NCI-H2171 treated with DMSO at 0.1 percent for 48 hours (cell line): Measurements from ENCODE around the gene FADS2.

Experiments
- DNase-seq: peaks from one replicate; lab custom pipeline; 2025; lab: John Stamatoyannopoulos, UW

Gene FADS2

GRCh38 chr11:61795876-61796526 lies 32.1 kb upstream of the FADS2 start:
- DNase-seq = no peak

DNA sequence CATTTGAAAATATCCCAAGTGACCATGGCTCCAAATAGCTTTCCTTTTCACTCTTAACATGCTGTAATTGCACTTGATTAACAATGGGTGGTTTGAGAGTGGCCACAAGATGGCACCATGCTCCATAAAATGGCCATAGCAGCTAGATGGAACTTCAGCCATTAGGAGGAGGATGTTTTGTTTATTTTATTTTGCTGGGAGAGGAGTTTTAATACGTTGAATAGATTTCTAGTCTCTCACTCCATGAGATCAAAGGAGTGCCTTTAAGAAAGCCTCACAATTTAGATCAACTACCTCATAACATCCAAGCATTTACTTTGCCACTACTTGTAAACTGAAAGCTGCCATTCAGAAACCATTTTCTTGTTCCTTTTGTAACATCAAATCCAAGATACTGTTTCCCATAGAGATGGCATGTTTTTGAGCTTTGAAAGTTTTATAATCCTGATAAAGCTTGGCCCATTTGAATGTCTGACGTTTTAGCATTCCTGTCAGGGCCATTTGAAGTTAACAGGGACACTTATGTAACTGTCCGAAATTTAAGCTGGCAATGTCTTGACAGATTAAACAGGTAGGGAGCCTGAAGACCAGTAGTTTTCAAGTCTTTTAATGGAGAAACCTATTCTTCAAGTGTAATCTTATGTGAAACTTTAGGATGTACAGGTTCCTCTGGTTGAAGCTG lies 30.7 kb upstream of the FADS2 start:
- peak; percentile 68 for DNase-seq

- DNase-seq = no peak
Observed at GRCh38 chr11:61799665-61800284, 28.3 kb upstream of the FADS2 start.

GRCh38 chr11:61800331-61801281 lies 27.5 kb upstream of the FADS2 start:
- DNase-seq = no peak

GRCh38 chr11:61802605-61803004 lies 25.5 kb upstream of the FADS2 start:
- no peak for DNase-seq

GRCh38 chr11:61803889-61804647 lies 24.0 kb upstream of the FADS2 start:
- DNase-seq = no peak

DNA sequence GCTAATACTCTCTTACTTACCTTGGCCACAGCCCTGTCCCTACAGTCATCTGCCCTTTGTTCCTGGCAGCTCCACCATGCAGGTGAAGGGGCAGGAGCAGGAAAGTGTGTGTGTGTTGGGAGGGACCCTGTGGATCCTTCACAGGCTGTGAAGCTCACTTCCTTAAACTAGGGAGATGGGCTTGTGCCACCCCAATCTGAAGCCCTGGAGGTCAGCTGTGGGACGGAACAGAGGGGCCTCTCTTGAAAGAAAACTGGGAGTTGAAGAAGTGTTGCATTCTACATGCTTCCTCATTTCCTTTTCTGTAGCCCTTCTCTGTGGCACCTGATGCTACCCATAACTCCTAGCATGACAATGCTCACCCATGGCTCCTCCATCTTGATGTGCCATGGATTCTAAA lies 23.0 kb upstream of the FADS2 start:
- DNase-seq = no peak

DNA sequence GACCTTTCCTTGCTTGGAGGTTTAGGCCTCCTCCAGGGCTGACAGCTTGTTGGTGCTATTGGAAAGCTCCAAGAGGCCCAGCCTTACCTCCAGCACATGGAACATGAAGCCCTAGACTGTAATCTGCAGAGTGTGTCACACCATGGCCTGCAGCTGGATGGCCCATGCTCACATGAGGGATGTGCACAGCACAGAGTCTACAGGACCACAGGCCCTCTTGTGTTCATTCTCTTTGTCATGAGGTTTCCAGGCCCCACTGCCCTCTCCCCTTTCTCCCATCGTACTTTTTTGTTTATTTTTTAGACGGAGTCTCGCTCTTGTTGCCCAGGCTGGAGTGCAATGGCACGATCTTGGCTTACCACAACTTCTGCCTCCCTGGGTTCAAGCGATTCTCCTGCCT lies 21.3 kb upstream of the FADS2 start:
- DNase-seq = no peak

GRCh38 chr11:61810671-61811175 lies 17.4 kb upstream of the FADS2 start:
- DNase-seq = no peak

DNA sequence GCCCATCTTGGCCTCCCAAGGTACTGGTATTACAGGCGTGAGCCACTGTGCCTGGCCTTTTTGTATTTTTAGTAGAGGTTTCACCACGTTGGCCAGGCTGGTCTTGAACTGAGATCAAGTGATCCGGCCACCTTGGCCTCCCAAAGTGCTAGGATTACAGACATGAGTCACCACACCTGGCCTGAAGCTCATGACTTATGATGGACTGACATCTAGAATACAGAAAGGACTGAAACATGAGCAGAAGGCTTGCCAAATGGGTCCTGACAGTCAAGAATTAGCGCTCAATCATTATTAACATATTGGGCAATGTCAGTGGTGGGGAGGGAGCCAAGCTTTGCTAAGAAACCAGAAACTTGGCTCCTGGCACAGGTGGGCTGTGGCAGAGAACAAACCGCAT lies 16.3 kb upstream of the FADS2 start:
- DNase-seq = no peak

DNA sequence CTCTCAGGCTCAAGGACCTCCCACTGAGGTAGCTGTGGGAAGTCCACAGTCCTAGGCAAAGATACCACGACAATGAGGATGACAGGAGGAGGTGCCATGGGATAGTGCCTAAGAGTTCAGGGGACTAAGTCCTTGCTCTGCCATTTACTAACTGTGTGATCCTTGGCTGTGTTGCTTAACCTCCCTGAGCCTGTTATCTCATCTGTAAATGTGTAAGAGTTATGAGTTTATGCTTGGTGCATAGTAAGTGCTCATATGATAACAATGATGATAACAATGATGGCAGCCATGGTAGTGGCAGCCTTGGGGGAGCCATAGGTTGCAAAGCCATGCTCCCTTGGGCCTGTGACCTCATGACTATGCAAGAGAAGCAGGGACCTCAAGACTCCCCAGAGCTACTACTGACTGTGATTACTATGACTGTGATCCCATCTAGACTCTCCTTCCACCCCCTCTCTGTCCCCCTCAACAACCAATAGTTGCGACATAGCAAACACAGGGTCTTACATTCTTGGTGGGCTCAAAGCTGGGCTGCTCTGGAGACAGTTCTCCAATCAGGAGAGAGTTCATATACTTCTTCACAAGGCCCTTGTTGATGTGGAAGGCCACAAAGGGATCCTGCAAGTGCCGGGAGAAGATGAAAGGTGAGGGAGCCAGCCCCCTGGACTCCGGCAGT lies 15.2 kb upstream of the FADS2 start:
- no peak for DNase-seq

DNA sequence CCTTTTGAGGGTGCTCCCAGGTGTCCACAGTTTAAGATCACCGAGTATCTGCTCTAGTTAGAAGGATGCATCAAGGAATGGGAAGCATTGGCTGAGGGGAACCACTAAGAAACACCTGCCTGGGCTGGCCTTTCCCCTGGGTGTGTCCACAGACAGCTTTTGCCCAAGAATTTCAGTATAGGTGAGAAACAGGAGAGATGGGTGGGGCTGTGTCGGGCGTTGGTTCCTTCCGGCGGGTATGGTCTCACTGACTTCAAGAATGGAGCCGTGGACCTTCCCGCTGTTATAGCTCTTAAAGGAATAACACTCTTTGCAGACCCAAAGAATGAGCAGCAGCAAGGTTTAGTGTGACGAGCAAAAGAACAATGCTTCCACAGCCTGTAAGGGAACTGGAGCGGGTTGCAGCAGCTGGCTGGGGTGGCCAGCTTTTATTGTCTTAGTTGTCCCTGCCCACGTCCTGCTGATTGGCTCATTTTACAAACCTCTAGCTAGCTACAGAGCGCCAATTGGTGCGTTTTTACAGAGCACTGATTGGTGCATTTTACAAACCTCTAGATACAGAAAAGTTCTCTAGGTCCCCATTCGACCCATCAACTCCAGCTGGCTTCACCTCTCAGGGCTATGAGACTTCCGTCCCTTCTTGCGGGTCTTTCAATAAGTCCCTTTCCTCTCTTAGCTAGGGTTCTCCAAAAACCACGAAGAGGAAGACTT lies 13.7 kb upstream of the FADS2 start:
- DNase-seq = peak; percentile 31

DNA sequence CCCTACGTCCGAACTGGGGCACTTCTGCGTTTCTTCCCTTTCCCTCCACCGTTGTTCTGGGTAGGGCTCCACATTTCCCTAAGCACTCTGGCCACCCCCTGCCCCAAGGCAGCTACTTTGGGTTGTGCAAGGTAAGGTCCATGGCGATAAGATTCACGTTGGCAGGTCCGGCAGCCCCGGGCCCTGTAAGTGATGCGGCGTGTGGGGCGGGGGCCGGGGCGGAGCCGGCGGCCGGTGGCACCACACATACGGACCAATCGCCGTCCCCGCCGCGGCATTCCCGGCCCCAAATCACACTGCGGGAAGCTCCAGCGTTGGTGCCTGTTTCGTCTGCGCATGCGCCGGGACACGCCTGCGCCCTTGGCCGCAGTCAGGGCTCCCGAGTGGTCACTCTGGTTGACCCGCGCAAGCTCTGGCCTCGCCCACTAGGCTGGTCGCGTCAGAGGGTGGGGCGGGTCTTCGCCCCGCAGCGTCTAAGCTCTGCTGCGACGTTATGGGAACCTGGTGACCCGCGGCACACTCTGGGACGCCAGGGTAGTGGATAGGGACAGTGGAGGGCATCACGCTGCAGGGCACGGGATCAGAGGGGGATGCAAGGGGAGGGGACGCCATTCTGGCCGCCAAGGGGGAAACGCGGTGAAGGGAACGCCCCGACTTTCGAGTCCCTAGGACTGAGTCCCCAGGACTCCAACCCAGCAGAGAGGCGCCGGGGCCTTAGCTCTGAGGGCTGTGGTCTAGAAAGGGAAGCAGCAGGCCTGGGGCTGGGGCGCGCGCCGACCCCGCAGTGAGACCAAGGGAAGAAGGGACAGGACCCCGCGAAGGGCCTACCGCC lies 12.9 kb upstream of the FADS2 start:
- peak; percentile 81 for DNase-seq

- peak; percentile 75 for DNase-seq
Observed at GRCh38 chr11:61815790-61816735, 12.0 kb upstream of the FADS2 start.

DNA sequence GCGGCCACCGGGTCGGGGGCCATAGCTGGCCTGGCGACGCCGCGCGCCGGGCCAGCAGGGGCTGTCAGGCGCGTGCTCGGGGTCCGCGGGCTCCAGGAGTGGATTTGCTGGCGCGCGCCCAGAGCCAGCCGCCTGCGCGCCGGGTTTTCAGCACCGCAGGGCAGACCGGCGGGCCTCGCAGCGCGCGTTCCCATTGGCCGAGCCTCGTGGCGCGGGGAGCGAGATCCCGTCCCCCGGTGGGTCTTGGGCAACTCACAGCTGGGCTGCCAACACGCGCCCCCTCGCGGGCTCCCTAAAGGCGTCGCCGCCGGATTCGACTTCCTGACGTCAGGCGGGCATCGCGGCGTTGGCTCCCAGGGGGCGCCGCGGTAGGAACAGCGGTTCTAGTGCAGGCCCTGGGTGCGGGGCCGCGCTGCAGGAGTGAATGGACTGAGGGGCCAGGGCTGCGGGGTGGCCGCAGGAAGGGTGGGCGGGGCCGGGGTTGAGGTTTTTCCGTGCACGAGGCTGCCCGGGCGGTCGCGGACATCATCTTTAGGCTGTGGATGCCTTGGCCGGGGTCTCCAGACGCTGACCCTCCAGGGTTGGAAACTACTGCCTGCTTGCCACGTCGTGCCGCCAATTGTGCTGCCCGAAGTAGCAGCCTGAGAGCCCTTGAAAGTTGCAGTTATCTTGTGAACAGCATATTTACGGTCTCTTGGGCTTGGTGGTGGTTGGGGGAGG lies 11.2 kb upstream of the FADS2 start, which contains the start of gene FADS1:
Gene FADS1 (minus strand): TSS at position 268 of the 720 bp plus-strand sequence. CDS start 74 bp downstream, at position 194.
- peak; percentile 96 for DNase-seq

GRCh38 chr11:61817471-61818202 lies 10.5 kb upstream of the FADS2 start:
- no peak for DNase-seq
